Natural killer cell (primary cell): ENCODE measurements around the gene AMDHD1. TPM values are rescaled to one million over a fixed set of nuclear protein-coding genes. Genes with fewer than 3 reads are reported as not detected.

Experiments
- ATAC-seq, 3 donors: fragments of 150-1000 bp in 2 of 3; fragments of 200-7000 bp in 1 of 3; cut with Tn5 transposase; 1 replicate in 1 of 3; 2 replicates in 2 of 3; pipeline ENCODE4 v1.10.0; 2021; ENCODE audit warnings: mild to moderate bottlenecking in 2 of 3, moderate library complexity in 2 of 3
- DNase-seq, 2 donors: peaks; one replicate each; pipeline versions ENCODE4 v3.0.0 to v3.0.0-alpha.2; 2013 to 2021; ENCODE audit warnings: mixed read lengths in 1 of 2
- H3K27ac ChIP-seq: one replicate; pipeline ENCODE4 v1.5.1; 2013; ENCODE audit warnings: mild to moderate bottlenecking, low read length
- H3K27me3 ChIP-seq: one replicate; pipeline ENCODE4 v1.6.1; 2013; ENCODE audit warnings: low read length; ENCODE audit not compliant: control insufficient read depth, insufficient read depth
- H3K36me3 ChIP-seq: one replicate; pipeline ENCODE4 v1.6.1; 2013; ENCODE audit warnings: low read length; ENCODE audit not compliant: control insufficient read depth, insufficient read depth
- H3K4me1 ChIP-seq: one replicate; pipeline ENCODE4 v1.6.1; 2013; ENCODE audit warnings: low read length; ENCODE audit not compliant: control insufficient read depth, insufficient read depth
- H3K4me3 ChIP-seq: one replicate; pipeline ENCODE4 v1.5.1; 2013; ENCODE audit warnings: low read length
- H3K9me3 ChIP-seq: one replicate; pipeline ENCODE4 v1.6.1; 2013; ENCODE audit warnings: low read length; ENCODE audit not compliant: control insufficient read depth, insufficient read depth
- H3K27ac Mint-ChIP-seq, 2 donors: one replicate each; pipeline ENCODE4 v1.8.0; 2022; ENCODE audit warnings: mild to moderate bottlenecking in 2 of 2, mixed read lengths in 2 of 2, moderate library complexity in 1 of 2
- H3K27me3 Mint-ChIP-seq, 2 donors: one replicate each; pipeline ENCODE4 v1.8.0; 2022; ENCODE audit warnings: low read depth in 2 of 2, mixed read lengths in 2 of 2
- H3K36me3 Mint-ChIP-seq: one replicate; pipeline ENCODE4 v1.8.0; 2022; ENCODE audit warnings: mixed read lengths
- H3K4me1 Mint-ChIP-seq, 2 donors: one replicate each; pipeline ENCODE4 v1.8.0; 2022; ENCODE audit warnings: mixed read lengths in 2 of 2
- H3K4me3 Mint-ChIP-seq: one replicate; pipeline ENCODE4 v1.8.0; 2022; ENCODE audit warnings: mild to moderate bottlenecking, moderate library complexity, mixed read lengths
- H3K9me3 Mint-ChIP-seq, 2 donors: one replicate each; pipeline ENCODE4 v1.8.0; 2022; ENCODE audit warnings: mixed read lengths in 2 of 2
- WGBS: methylation state at CpG from one replicate; pipeline ENCODE4 v1.1.7; 2013; ENCODE audit warnings: missing lambda C conversion rate; ENCODE audit not compliant: insufficient coverage; 5-methylcytosine and 5-hydroxymethylcytosine counted together
- intact Hi-C: fragments of 100-400 bp; cut with micrococcal nuclease; formaldehyde crosslinking; loops from one replicate; pipeline ENCODE4 v1.14.2; 2022
- total RNA-seq, 4 donors: library from RNA; stranded (reverse); fragments of 120-200 nt in 1 of 4; gene quantifications; one replicate each; pipeline versions ENCODE4 v1.2.3 to v1.2.4, GENCODE V29; 2013 to 2022
- TF ChIP-seq, protein P1 (sequence below): fragments of 200-600 bp; IDR thresholded peaks from one replicate; pipeline ENCODE4 v1.8.0; 2022; ENCODE audit warnings: antibody characterized with exemption

The AMDHD1 gene
- total RNA-seq, 3 donors from 2014 or later (not counting 1 experiment from before 2014, with no cell fraction given) = 1.2 to 1.6 (median 1.4) TPM

DNA sequence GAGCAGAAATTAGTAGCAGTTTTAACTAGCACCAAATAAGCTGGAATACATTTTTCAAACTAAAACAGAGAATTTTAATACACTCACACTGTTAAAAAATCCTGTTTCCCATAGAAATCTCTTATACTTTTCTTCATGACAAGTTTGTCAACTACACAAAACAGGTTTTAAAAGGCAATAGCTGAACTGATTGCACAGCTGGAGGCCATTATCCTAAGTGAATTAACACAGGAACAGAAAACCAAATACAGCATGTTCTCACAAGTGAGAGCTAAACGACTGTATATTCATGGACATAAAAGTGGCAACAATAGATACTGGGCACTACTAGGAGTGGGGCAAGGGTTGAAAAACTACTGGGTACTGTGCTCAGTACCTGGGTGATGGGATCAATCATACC is 64.6 kb downstream of the AMDHD1 start:
- Mint-ChIP-seq H3K27me3 (no peaks in the 10 kb centered on the region), H3K4me3 (no peak overlapping the region), H3K9me3 (no peaks in the 10 kb centered on the region), H3K27ac (no peak overlapping the region), H3K36me3 (peaks cover 37% of the 10 kb centered on the region), H3K4me1 (no peaks in the 10 kb centered on the region)
- peaks cover 84% of the 10 kb centered on the region for H3K36me3 ChIP-seq
- no peaks in the 10 kb centered on the region for H3K9me3 ChIP-seq
- intact Hi-C loops = no loop called here
- WGBS = 90% methylated on average over 1 of the region's 1 CpG
- H3K4me1 ChIP-seq = no peaks in the 10 kb centered on the region
- no peak for ATAC-seq
- no peak for DNase-seq
- no peaks in the 10 kb centered on the region for H3K27me3 ChIP-seq
- TF ChIP-seq, protein P1, sequence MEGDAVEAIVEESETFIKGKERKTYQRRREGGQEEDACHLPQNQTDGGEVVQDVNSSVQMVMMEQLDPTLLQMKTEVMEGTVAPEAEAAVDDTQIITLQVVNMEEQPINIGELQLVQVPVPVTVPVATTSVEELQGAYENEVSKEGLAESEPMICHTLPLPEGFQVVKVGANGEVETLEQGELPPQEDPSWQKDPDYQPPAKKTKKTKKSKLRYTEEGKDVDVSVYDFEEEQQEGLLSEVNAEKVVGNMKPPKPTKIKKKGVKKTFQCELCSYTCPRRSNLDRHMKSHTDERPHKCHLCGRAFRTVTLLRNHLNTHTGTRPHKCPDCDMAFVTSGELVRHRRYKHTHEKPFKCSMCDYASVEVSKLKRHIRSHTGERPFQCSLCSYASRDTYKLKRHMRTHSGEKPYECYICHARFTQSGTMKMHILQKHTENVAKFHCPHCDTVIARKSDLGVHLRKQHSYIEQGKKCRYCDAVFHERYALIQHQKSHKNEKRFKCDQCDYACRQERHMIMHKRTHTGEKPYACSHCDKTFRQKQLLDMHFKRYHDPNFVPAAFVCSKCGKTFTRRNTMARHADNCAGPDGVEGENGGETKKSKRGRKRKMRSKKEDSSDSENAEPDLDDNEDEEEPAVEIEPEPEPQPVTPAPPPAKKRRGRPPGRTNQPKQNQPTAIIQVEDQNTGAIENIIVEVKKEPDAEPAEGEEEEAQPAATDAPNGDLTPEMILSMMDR = no peak
- no peak overlapping the region for H3K4me3 ChIP-seq
- H3K27ac ChIP-seq = no peak overlapping the region

DNA sequence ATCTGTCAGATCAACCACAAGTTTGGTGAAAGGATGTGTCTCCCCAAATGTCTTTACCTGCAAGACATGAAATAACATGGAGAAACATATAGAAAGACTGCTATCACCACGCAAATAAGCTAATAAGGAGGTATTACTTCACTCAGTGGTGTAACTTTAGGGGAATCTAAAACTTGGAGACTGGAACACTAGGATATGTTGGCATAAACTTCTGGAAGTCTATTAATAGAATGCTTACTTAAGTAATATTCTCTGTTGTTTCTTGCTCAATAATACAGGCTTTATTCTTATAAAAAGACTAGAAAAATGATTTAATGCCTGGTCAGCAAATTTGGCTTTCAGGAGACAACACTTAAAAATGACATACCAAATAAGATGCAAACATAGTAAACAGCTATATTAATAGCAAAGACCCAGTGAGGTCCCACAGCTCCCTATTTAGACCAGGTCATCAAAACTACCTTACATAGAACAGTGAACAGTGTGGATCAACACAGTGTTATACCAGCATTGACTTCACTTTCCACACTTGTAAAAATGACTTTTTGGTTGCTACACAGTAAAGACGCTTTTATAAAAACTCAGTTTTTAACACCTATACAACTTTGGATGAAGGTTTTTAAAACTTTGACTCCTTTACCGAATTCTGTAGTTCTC is 71.9 kb downstream of the AMDHD1 start:
- peaks cover 68% of the 10 kb centered on the region for H3K36me3 ChIP-seq
- DNase-seq (no peak), ATAC-seq (no peak)
- Mint-ChIP-seq H3K9me3 (no peaks in the 10 kb centered on the region), H3K36me3 (peaks cover 38% of the 10 kb centered on the region), H3K4me1 (no peaks in the 10 kb centered on the region), H3K27ac (no peak overlapping the region), H3K4me3 (no peak overlapping the region), H3K27me3 (no peaks in the 10 kb centered on the region)
- intact Hi-C loops = no loop called here
- H3K27ac ChIP-seq = no peak overlapping the region
- no peak overlapping the region for H3K4me3 ChIP-seq
- H3K27me3 ChIP-seq = no peaks in the 10 kb centered on the region
- TF ChIP-seq, protein P1 = no peak
- peaks cover 2% of the 10 kb centered on the region for H3K4me1 ChIP-seq
- H3K9me3 ChIP-seq = no peaks in the 10 kb centered on the region
- WGBS = 95% methylated on average over 2 of the region's 3 CpGs

DNA sequence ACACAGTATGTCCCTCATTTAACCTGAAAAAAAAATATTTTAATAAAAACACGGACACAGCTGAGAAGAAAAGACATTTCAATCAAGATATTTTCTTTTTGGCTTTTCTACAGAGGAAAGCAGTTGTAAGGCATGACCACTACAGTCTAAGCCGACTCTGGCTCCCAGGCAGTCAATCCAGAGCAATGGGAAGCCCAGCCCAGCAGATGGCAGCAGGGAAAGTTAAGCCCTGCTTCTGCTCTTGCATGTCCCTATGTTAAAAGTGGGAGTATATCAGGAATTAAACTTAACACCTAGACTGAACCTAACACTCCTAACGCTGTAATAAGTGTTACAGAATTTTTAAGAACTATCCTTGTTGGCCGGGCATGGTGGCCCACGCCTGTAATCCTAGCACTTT is 72.5 kb downstream of the AMDHD1 start:
- Mint-ChIP-seq H3K36me3 (peaks cover 32% of the 10 kb centered on the region), H3K9me3 (no peaks in the 10 kb centered on the region), H3K27me3 (no peaks in the 10 kb centered on the region), H3K27ac (no peak overlapping the region), H3K4me3 (no peak overlapping the region), H3K4me1 (no peaks in the 10 kb centered on the region)
- Histone ChIP-seq H3K4me3 (no peak overlapping the region), H3K36me3 (peaks cover 69% of the 10 kb centered on the region), H3K4me1 (peaks cover 2% of the 10 kb centered on the region), H3K9me3 (no peaks in the 10 kb centered on the region), H3K27me3 (no peaks in the 10 kb centered on the region), H3K27ac (no peak overlapping the region)
- TF ChIP-seq, protein P1 = no peak
- 98% methylated on average over 5 of the region's 5 CpGs for WGBS
- intact Hi-C loops = no loop called here
- peak in 1 of 2 donors; percentile 8 for DNase-seq
- ATAC-seq = no peak

Other genes starting within 250 kb of the AMDHD1 start
- gene NTN4, start 152.6 kb upstream of the AMDHD1 start, total RNA-seq = under 1 TPM in 1 of 3 donors, not detected in 2; 0.18 TPM
- gene SNRPF, start 84.4 kb upstream of the AMDHD1 start, total RNA-seq = 10 to 100 TPM; 22.7 to 25.3 (median 24.5) TPM
- 1 to 10 TPM in 1 of 3 donors, under 1 TPM in 2; 0.35 to 1.2 (median 0.63) TPM for gene CCDC38, start 717 bp upstream of the AMDHD1 start, total RNA-seq
- 10 to 100 TPM in 1 of 3 donors, 1 to 10 TPM in 2; 1.2 to 10.8 (median 1.6) TPM for gene HAL, start 53.0 kb downstream of the AMDHD1 start, total RNA-seq
- gene LTA4H, start 92.3 kb downstream of the AMDHD1 start, total RNA-seq = 10 to 100 TPM; 43.1 to 51.9 (median 48.3) TPM